ENCODE results near the gene CTU1. TPM values are rescaled to one million over a fixed set of nuclear protein-coding genes. Genes with fewer than 3 reads are reported as not detected.

The CTU1 gene
- total RNA-seq, 1 experiment from 2014 or later: 44.5 TPM

Other genes with a start within 250 kb of the CTU1 start
- gene KLK2, start 235.0 kb downstream of the CTU1 start, total RNA-seq (2014; rRNA removed; shearing (Covaris generic)): not detected in 2 replicates
- 0.38 TPM in 1 of 2 replicates, not detected in the other for gene KLK4, start 197.0 kb downstream of the CTU1 start, total RNA-seq (2014; rRNA removed; shearing (Covaris generic))
- gene KLK5, start 155.4 kb downstream of the CTU1 start, total RNA-seq (2014; rRNA removed; shearing (Covaris generic)): 0.08 and 0.13 TPM in 2 replicates
- gene KLK6, start 138.8 kb downstream of the CTU1 start, total RNA-seq (2014; rRNA removed; shearing (Covaris generic)): 352 and 367 TPM in 2 replicates
- 0.13 and 0.31 TPM in 2 replicates for gene KLK7, start 124.5 kb downstream of the CTU1 start, total RNA-seq (2014; rRNA removed; shearing (Covaris generic))
- 4.2 and 8.7 TPM in 2 replicates for gene KLK8, start 106.8 kb downstream of the CTU1 start, total RNA-seq (2014; rRNA removed; shearing (Covaris generic))
- gene KLK10, start 88.7 kb downstream of the CTU1 start, total RNA-seq (2014; rRNA removed; shearing (Covaris generic)): 154 and 171 TPM in 2 replicates
- 128 and 138 TPM in 2 replicates for gene KLK11, start 81.8 kb downstream of the CTU1 start, total RNA-seq (2014; rRNA removed; shearing (Covaris generic))
- gene KLK12, start 73.4 kb downstream of the CTU1 start, total RNA-seq (2014; rRNA removed; shearing (Covaris generic)): 7.3 and 9.1 TPM in 2 replicates
- gene KLK13, start 43.3 kb downstream of the CTU1 start, total RNA-seq (2014; rRNA removed; shearing (Covaris generic)): not detected in 2 replicates
- not detected in 2 replicates for gene KLK14, start 25.5 kb downstream of the CTU1 start, total RNA-seq (2014; rRNA removed; shearing (Covaris generic))
- gene SIGLEC9, start 16.5 kb upstream of the CTU1 start, total RNA-seq (2014; rRNA removed; shearing (Covaris generic)): not detected in 2 replicates
- not detected in 2 replicates for gene SIGLEC7, start 33.9 kb upstream of the CTU1 start, total RNA-seq (2014; rRNA removed; shearing (Covaris generic))
- gene CD33, start 116.7 kb upstream of the CTU1 start, total RNA-seq (2014; rRNA removed; shearing (Covaris generic)): not detected in 2 replicates
- not detected in 2 replicates for gene SIGLECL1, start 142.7 kb upstream of the CTU1 start, total RNA-seq (2014; rRNA removed; shearing (Covaris generic))
- gene IGLON5, start 203.2 kb upstream of the CTU1 start, total RNA-seq (2014; rRNA removed; shearing (Covaris generic)): not detected in 2 replicates
- gene VSIG10L, start 233.7 kb upstream of the CTU1 start, total RNA-seq (2014; rRNA removed; shearing (Covaris generic)): 35.1 and 42.6 TPM in 2 replicates

Measured in HT-29 (cell line).